ENCODE results near the gene TRABD2B. TPM values are rescaled to one million over a fixed set of nuclear protein-coding genes. Genes with fewer than 3 reads are reported as not detected.

Gene TRABD2B
- total and polyA plus RNA-seq, 2 donors (not counting 3 experiments of a cell fraction or from before 2014, with no cell fraction given) = not detected

DNA sequence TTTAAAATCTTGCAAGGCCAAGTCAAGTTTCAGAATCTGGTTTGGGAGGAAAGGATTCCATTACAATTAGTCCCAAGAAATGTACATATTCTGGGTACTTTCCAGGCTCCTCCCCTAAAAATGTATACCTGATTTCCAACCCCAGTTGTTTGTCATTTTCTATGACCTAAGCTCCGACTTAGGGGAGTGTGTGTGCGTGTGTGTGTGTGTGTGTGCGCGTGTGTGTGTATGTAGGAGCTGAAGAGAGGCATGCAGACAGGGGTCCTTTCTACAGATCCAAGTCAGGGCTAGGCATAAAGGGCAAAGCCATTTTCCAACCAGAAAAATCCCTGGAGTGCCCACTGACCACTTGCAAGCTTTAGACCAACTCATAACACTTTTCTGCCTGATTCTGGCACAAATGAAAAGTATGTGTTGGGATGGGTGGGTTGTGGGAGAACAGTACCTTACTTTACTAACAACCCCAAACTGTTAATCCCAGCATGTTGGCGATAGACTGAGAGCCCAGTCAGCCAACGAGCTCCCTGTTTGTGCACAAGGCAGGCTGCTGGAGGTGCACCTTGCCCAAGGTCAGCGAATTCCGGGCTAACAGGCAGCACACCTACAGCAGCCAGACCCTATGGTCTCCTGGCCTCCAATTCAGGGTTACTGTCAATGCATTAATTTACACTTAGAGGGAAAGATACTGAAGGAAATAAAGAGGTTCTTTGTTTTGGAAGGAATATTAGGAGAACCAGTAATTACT lies 1.7 kb downstream of the TRABD2B start:
- no peaks in the 10 kb centered on the region for H3K36me3 ChIP-seq (ENCODE audit: control insufficient read depth in 2 of 2, extremely low read depth in 1 of 2, insufficient read depth in 2 of 2, low read length in 2 of 2)
- no peaks in the 10 kb centered on the region for H3K9me1 ChIP-seq (replicated peaks; ENCODE audit: control insufficient read depth, extremely low read depth, insufficient read depth, low read length)
- intact Hi-C loops (cut with micrococcal nuclease) = loop anchor here (2.0 kb wide), 1 partner anchor 241 kb away; no protein-coding TSS in a partner anchor
- H2AFZ ChIP-seq (ENCODE audit: low read depth, low read length) = no peak overlapping the region
- H3K9me3 ChIP-seq (replicated peaks; ENCODE audit: control insufficient read depth, insufficient read depth, low read length) = no peaks in the 10 kb centered on the region
- FAIRE-seq (no peak), DNase-seq (ENCODE audit: low read depth, low spot score) (no peak)
- H3K79me2 ChIP-seq (ENCODE audit: control insufficient read depth, insufficient read depth, low read length) = no peaks in the 10 kb centered on the region
- no TSS peak for BruUV-seq (replicated peaks)
- H3K9ac ChIP-seq (replicated peaks; ENCODE audit: extremely low read depth, insufficient read depth, low read length) = no peak overlapping the region
- dilution Hi-C loops (cut with MboI; ENCODE audit: extremely low pct_ligation_motif_present, low sequenced_read_pairs) = no loop called here
- ChIA-PET CTCF (interaction anchor here (1.0 to 2.1 kb wide), 6 partner anchors 9 to 560 kb away, joined by 3 to 4 read pairs (median 3); no protein-coding TSS in a partner anchor), POLR2A (no interaction called here)
- H4K20me1 ChIP-seq (replicated peaks; ENCODE audit: control insufficient read depth, extremely low read depth, insufficient read depth, low read length) = no peaks in the 10 kb centered on the region
- H3K27me3 ChIP-seq (ENCODE audit: control insufficient read depth in 2 of 2, insufficient read depth in 2 of 2, low read length in 2 of 2) = peaks cover 25 to 35% of the 10 kb centered on the region in 2 experiments
- TF ChIP-seq POLR2AphosphoS5 (IDR thresholded peaks at IDR 0.05; ENCODE audit: insufficient read depth, low read depth, low read length) (no peak), FOS (IDR thresholded peaks at IDR 0.05; ENCODE audit: borderline replicate concordance, insufficient read depth, low read length) (no peak), POLR2A (IDR thresholded peaks at IDR 0.05; ENCODE audit: low read depth, low read length) (no peak), JUN (IDR thresholded peaks at IDR 0.05; ENCODE audit: borderline replicate concordance, insufficient read depth, insufficient read length, low read depth) (no peak), MYC (IDR thresholded peaks at IDR 0.05; ENCODE audit: low read depth, low read length) (no peak)
- TF ChIP-seq, protein P1, sequence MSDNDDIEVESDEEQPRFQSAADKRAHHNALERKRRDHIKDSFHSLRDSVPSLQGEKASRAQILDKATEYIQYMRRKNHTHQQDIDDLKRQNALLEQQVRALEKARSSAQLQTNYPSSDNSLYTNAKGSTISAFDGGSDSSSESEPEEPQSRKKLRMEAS (IDR thresholded peaks at IDR 0.05; ENCODE audit: insufficient read depth, insufficient read length) = no peak
- no peak overlapping the region for H3K27ac ChIP-seq (ENCODE audit: insufficient read depth, low read depth, low read length)
- peaks cover 4% of the 10 kb centered on the region for H3K4me1 ChIP-seq (ENCODE audit: control insufficient read depth, extremely low read depth, insufficient read depth, low read length)
- H3K4me2 ChIP-seq (ENCODE audit: insufficient read depth, low read length) = no peak overlapping the region
- no peak overlapping the region for H3K4me3 ChIP-seq (replicated peaks in 1 of 3; ENCODE audit: insufficient read depth in 1 of 3, low read depth in 1 of 3, low read length in 3 of 3)
